Epithelial cell of esophagus (primary cell): ENCODE measurements around the gene MAJIN.

Experiments used
- DNase-seq: peaks from one replicate; pipeline ENCODE4 v3.0.0; 2010; ENCODE audit warnings: low read depth
- H3K4me3 ChIP-seq: 2 replicates; pipeline ENCODE4 v1.5.1; 2011; ENCODE audit warnings: mild to moderate bottlenecking, low read length, control low read depth
- CTCF ChIP-seq: IDR thresholded peaks from 2 replicates; pipeline ENCODE4 v1.5.1; 2011; ENCODE audit warnings: low read depth, mild to moderate bottlenecking, low read length, control low read depth, inconsistent platforms; ENCODE audit not compliant: insufficient read depth; ENCODE audit errors: missing control alignments

Gene MAJIN

DNA sequence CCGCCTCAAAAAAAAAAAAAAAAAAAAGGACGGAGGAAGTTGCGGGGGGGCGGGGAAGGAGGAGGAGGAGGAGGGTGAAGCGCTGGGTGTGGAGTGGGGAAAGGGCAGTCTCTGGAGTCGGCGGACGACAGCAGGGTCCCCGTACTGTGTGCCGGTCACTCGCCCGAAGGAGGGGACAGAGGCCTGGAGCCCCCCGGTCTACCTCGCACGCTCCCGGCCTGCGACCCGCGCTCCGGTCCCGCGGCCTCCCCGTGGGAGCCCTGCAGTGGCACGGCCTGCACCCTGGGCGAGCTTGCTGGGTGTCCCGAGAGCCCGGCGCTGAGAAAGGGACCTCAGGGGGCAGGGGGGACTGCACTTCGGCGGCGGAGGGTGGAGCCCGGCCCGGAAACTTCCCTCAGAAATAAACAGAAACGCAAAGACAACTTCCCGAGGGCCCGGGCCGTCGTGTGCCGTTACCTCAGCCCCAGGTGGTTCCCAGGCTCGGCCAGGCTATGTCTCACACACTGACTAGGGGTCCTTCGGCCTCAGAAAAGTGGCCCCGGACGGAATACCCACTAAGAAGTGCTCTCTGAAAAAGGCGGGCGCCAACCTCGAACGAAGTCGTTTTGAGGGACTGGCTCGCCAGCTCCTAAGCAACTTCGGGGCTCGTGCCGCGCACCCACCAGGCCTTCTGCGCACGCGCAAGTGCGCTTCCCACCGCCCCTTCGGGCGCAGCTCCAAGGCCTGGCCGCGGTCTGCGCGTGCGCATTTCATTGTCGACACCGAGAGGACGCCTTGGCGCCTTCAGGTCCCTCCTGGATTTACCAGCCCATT lies at the start of gene MAJIN:
Gene MAJIN (minus strand): TSS at position 688 of the 813 bp plus-strand sequence. CDS start 12,703 bp downstream, outside the sequence.
- no peak for TF ChIP-seq CTCF
- peak; percentile 62 for DNase-seq
- peak within 1 kb of the TSS; percentile 24 for H3K4me3 ChIP-seq

- no peak for DNase-seq
- no peak overlapping the region for H3K4me3 ChIP-seq
- TF ChIP-seq CTCF: no peak
These were observed 49.6 kb upstream of the MAJIN start for GRCh38 chr11:65021509-65021908.

DNA sequence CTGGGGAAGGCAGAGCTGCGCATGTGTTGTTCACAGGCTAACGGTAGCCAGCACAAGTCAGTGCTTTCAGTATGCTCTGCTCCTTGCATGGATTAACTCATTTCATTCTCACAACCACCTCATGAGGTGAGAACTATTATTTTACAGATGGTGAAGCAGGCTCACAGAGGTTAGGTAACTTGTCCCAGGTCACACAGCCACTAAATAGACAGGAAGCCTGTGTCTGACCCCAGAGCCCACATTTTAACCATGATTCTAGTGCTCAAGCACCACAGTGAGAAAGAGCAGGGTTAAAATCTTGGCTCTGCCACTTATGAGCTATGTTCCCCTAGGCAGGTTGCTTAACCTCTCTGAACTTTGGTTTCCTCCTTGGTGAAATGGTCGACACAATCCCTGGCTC lies 49.1 kb upstream of the MAJIN start:
- TF ChIP-seq CTCF: no peak
- H3K4me3 ChIP-seq: no peak overlapping the region
- DNase-seq: no peak

DNA sequence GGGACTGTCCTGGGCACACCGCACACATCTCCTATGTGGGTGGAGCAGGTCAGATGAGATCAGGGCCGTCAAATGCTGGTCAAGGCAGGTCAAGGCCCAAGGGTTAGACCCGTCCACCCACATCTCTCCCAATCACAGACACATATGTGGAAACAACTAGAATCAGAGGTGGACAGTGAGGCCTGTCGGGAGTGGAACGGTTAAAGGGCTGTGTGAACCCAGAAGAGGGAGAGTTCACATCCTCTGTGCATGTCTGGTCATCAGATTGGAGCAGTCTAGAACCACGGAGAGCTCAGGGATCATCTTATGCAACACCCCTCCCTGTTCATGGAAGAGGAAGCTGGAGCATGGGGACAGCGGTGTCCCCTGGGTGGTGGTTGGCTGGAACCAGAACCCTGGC lies 47.9 kb upstream of the MAJIN start:
- no peak overlapping the region for H3K4me3 ChIP-seq
- no peak for TF ChIP-seq CTCF
- DNase-seq: no peak

DNA sequence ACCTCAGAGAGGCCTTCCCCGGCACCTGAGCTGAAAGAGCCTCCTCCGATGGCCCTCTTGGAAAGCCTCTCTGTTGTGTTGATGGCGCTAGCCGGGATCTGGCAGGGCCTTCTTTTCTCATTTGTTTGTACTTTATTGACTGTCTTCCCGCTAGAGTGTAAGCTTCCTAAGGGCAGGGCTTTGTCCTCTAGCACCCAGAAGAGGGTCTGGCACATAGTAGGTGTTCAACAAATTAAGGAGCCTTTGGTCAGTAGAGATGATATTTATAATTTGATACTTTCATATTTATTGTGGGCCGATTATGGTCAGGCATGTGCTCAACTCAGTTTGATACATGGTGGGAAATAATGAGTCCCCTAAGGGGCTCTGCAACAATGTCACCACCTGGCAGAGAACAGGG lies 46.0 kb upstream of the MAJIN start:
- no peak for DNase-seq
- no peak for TF ChIP-seq CTCF
- H3K4me3 ChIP-seq: no peak overlapping the region

DNA sequence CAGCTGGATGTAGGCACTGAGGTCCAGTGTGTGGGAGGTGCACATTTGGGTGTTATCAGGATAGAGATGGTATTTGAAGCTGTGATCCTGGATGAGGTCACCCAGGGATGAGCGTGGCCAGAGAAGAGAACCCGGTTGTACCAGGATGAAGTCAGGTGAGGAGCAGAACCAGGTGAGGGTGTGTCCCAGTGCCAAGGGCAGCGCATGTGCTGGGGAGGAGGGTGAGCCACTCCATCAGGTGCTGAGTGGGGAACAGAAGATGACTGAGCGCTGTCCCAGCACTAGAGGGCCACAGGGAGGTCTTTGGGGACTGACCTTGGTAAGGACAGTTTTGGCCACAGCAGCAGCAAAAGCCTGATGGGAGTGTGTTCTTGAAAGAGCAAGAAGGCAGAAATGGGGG lies 44.8 kb upstream of the MAJIN start:
- peak; percentile 30 for DNase-seq
- H3K4me3 ChIP-seq: no peak overlapping the region
- TF ChIP-seq CTCF: no peak

- no peak for TF ChIP-seq CTCF
- peak overlapping the region; percentile 84 for H3K4me3 ChIP-seq
- DNase-seq: no peak
These were observed 42.9 kb upstream of the MAJIN start for GRCh38 chr11:65014726-65015227.
